ENCODE results near the gene ABCB7. TPM values are rescaled to one million over a fixed set of nuclear protein-coding genes. Genes with fewer than 3 reads are reported as not detected.
"Not testable (repeated sequence)": the region's sequence is repeated elsewhere in the genome, so short reads cannot be mapped to it uniquely, and the experiment has no call there.

Gene ABCB7
- polyA plus RNA-seq, 2 donors, result 5.0 to 10.3 TPM

GRCh38 chrX:75151827-75152592, 4.1 kb downstream of the ABCB7 start:
- Histone ChIP-seq H3K27ac (ENCODE audit: low read depth in 2 of 2, low read length in 1 of 2) (no peak overlapping the region), H3K9me3 (ENCODE audit: control insufficient read depth in 2 of 2, insufficient read depth in 1 of 2, low read depth in 1 of 2, low read length in 1 of 2) (no peaks in the 10 kb centered on the region), H3K4me3 (ENCODE audit: low read depth in 1 of 2, low read length in 2 of 2) (no peak overlapping the region), H3K4me1 (ENCODE audit: control insufficient read depth in 2 of 2, insufficient read depth in 2 of 2, low read length in 1 of 2) (no peaks in the 10 kb centered on the region), H3K36me3 (ENCODE audit: control insufficient read depth in 2 of 2, insufficient read depth in 2 of 2, low read length in 1 of 2) (no peaks in the 10 kb centered on the region), H3K27me3 (ENCODE audit: control insufficient read depth in 1 of 2, insufficient read depth in 2 of 2, low read length in 2 of 2) (no peaks in the 10 kb centered on the region)
- WGBS, 2 donors, result 56 to 66% methylated on average over 3 of the region's 3 CpGs

DNA sequence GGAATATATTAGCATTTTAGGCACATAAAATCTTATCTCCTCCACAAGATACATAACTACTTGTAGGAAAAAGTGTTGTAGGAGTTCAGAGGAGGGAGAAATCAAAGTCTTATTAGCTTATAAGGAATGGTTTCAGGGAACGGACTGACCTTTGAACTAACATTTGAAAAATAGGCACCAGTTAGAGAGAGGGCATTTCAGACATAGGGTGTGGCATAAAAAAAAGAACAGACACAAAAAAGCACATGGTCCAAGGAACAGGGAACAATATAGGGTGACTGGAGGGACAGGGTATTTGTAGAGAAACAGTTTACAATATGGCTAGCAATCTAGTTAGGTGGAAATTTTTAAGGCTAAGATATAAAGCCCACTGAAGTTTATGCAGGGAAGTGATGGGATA, 6.4 kb downstream of the ABCB7 start:
- Histone ChIP-seq H3K4me1 (ENCODE audit: control insufficient read depth in 2 of 2, insufficient read depth in 2 of 2, low read length in 1 of 2) (no peaks in the 10 kb centered on the region), H3K4me3 (ENCODE audit: low read depth in 1 of 2, low read length in 2 of 2) (no peak overlapping the region), H3K27me3 (ENCODE audit: control insufficient read depth in 1 of 2, insufficient read depth in 2 of 2, low read length in 2 of 2) (no peaks in the 10 kb centered on the region), H3K27ac (ENCODE audit: low read depth in 2 of 2, low read length in 1 of 2) (no peak overlapping the region), H3K9me3 (ENCODE audit: control insufficient read depth in 2 of 2, insufficient read depth in 1 of 2, low read depth in 1 of 2, low read length in 1 of 2) (no peaks in the 10 kb centered on the region), H3K36me3 (ENCODE audit: control insufficient read depth in 2 of 2, insufficient read depth in 2 of 2, low read length in 1 of 2) (no peaks in the 10 kb centered on the region)
- WGBS, 2 donors, result 70 to 82% methylated on average over 1 of the region's 1 CpG

DNA sequence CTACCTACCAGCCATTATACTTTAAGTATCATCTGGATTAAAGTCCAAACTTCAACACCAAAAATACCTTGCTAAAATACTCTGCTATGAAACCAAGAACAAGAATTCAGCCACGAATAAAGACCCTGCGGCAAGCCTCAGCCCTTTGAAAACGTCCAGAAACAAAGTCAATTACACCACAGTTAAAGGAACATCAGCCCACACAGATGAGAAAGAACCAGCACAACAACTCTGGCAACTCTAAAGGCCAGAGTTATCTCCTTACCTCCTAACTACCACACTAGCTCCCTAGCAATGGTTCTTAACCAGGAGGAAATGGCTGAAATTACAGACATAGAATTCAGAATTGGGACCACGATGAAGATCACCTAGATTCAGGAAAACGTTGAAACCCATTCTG, 23.4 kb downstream of the ABCB7 start:
- H3K9me3 ChIP-seq (ENCODE audit: control insufficient read depth in 2 of 2, insufficient read depth in 1 of 2, low read depth in 1 of 2, low read length in 1 of 2), result peaks cover 0 to 4% of the 10 kb centered on the region in 2 donors
- H3K4me3 ChIP-seq (ENCODE audit: low read depth in 1 of 2, low read length in 2 of 2), result no peak overlapping the region
- 77 to 82% methylated on average over 5 of the region's 5 CpGs for WGBS, 2 donors
- no peaks in the 10 kb centered on the region for H3K36me3 ChIP-seq (ENCODE audit: control insufficient read depth in 2 of 2, insufficient read depth in 2 of 2, low read length in 1 of 2)
- no peaks in the 10 kb centered on the region for H3K27me3 ChIP-seq (ENCODE audit: control insufficient read depth in 1 of 2, insufficient read depth in 2 of 2, low read length in 2 of 2)
- peaks cover 0 to 2% of the 10 kb centered on the region in 2 donors for H3K4me1 ChIP-seq (ENCODE audit: control insufficient read depth in 2 of 2, insufficient read depth in 2 of 2, low read length in 1 of 2)
- H3K27ac ChIP-seq (ENCODE audit: low read depth in 2 of 2, low read length in 1 of 2), result no peak overlapping the region

- whole genome bisulfite sequencing, 2 donors, result 88 to 93% methylated on average over 9 of the region's 9 CpGs
- Histone ChIP-seq H3K27ac (ENCODE audit: low read depth in 2 of 2, low read length in 1 of 2) (no peak overlapping the region), H3K4me1 (ENCODE audit: control insufficient read depth in 2 of 2, insufficient read depth in 2 of 2, low read length in 1 of 2) (peaks cover 0 to 2% of the 10 kb centered on the region in 2 donors), H3K36me3 (ENCODE audit: control insufficient read depth in 2 of 2, insufficient read depth in 2 of 2, low read length in 1 of 2) (no peaks in the 10 kb centered on the region), H3K4me3 (ENCODE audit: low read depth in 1 of 2, low read length in 2 of 2) (no peak overlapping the region), H3K9me3 (ENCODE audit: control insufficient read depth in 2 of 2, insufficient read depth in 1 of 2, low read depth in 1 of 2, low read length in 1 of 2) (peaks cover 0 to 4% of the 10 kb centered on the region in 2 donors), H3K27me3 (ENCODE audit: control insufficient read depth in 1 of 2, insufficient read depth in 2 of 2, low read length in 2 of 2) (no peaks in the 10 kb centered on the region)
Measured at GRCh38 chrX:75131973-75132627, 24.0 kb downstream of the ABCB7 start.

DNA sequence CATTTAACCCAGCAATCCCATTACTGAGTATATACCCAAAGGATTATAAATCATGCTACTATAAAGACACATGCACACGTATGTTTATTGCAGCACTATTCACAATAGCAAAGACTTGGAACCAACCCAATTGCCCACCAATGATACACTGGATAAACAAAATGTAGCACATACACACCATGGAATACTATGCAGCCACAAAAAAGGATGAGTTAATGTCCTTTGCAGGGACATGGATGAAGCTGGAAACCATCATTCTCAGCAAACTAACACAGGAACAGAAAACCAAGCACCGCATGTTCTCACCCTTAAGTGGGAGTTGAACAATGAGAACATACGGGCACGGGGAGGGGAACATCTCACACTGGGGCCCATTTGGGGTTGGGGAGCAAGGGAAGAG, 27.0 kb downstream of the ABCB7 start:
- H3K27me3 ChIP-seq (ENCODE audit: control insufficient read depth in 1 of 2, insufficient read depth in 2 of 2, low read length in 2 of 2); H3K4me1 ChIP-seq (ENCODE audit: control insufficient read depth in 2 of 2, insufficient read depth in 2 of 2, low read length in 1 of 2); H3K36me3 ChIP-seq (ENCODE audit: control insufficient read depth in 2 of 2, insufficient read depth in 2 of 2, low read length in 1 of 2); H3K9me3 ChIP-seq (ENCODE audit: control insufficient read depth in 2 of 2, insufficient read depth in 1 of 2, low read depth in 1 of 2, low read length in 1 of 2); H3K4me3 ChIP-seq (ENCODE audit: low read depth in 1 of 2, low read length in 2 of 2); H3K27ac ChIP-seq (ENCODE audit: low read depth in 2 of 2, low read length in 1 of 2): not testable (repeated sequence)
- 95 to 99% methylated on average over 4 of the region's 4 CpGs for WGBS, 2 donors

- Histone ChIP-seq H3K36me3 (ENCODE audit: control insufficient read depth in 2 of 2, insufficient read depth in 2 of 2, low read length in 1 of 2) (no peaks in the 10 kb centered on the region), H3K9me3 (ENCODE audit: control insufficient read depth in 2 of 2, insufficient read depth in 1 of 2, low read depth in 1 of 2, low read length in 1 of 2) (no peaks in the 10 kb centered on the region), H3K27me3 (ENCODE audit: control insufficient read depth in 1 of 2, insufficient read depth in 2 of 2, low read length in 2 of 2) (no peaks in the 10 kb centered on the region), H3K27ac (ENCODE audit: low read depth in 2 of 2, low read length in 1 of 2) (no peak overlapping the region), H3K4me1 (ENCODE audit: control insufficient read depth in 2 of 2, insufficient read depth in 2 of 2, low read length in 1 of 2) (no peaks in the 10 kb centered on the region), H3K4me3 (ENCODE audit: low read depth in 1 of 2, low read length in 2 of 2) (no peak overlapping the region)
- 55 to 67% methylated on average over 2 of the region's 2 CpGs for WGBS, 2 donors
Measured at GRCh38 chrX:75118296-75118695, 37.8 kb downstream of the ABCB7 start.

DNA sequence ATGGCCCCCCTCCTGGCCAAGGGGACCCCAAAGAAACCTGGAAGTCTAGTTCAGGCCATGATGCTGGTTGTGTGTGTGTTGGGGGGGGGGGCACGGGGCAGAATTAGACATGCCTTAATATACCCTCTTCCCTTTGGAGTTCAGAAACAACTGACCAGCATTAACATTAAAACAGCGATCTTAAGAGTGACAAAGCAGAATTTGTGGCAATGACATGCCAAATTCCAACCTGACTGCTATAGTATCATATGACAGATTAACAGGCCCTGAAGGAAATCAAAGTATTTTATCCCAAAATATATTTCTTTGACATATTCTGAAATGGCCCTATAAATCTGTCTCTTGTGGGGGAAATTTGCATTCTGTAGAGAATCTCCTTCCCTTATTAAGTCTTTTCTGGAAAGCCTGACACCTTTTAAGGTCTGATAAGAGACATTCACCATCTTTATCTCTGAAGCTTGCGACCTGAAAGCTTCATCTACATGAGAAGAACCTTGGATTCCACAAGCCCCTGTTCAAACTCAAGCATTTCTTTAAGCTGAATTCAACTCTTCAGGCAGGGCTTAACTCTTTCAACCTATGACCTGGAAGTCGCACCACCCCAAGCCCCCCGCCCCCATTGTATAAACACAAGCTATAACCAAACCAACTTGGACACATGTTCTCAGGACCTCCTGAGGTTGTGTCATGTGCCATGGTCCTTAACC, 40.2 kb downstream of the ABCB7 start:
- no peaks in the 10 kb centered on the region for H3K27me3 ChIP-seq (ENCODE audit: control insufficient read depth in 1 of 2, insufficient read depth in 2 of 2, low read length in 2 of 2)
- H3K27ac ChIP-seq (ENCODE audit: low read depth in 2 of 2, low read length in 1 of 2), result no peak overlapping the region
- no peaks in the 10 kb centered on the region for H3K9me3 ChIP-seq (ENCODE audit: control insufficient read depth in 2 of 2, insufficient read depth in 1 of 2, low read depth in 1 of 2, low read length in 1 of 2)
- H3K36me3 ChIP-seq (ENCODE audit: control insufficient read depth in 2 of 2, insufficient read depth in 2 of 2, low read length in 1 of 2), result no peaks in the 10 kb centered on the region
- 68 to 94% methylated on average over 5 of the region's 5 CpGs for WGBS, 2 donors
- no peak overlapping the region for H3K4me3 ChIP-seq (ENCODE audit: low read depth in 1 of 2, low read length in 2 of 2)
- H3K4me1 ChIP-seq (ENCODE audit: control insufficient read depth in 2 of 2, insufficient read depth in 2 of 2, low read length in 1 of 2), result no peaks in the 10 kb centered on the region

- WGBS, 2 donors, result 93 to 100% methylated on average over 3 of the region's 3 CpGs
- H3K4me3 ChIP-seq (ENCODE audit: low read depth in 1 of 2, low read length in 2 of 2), result no peak overlapping the region
- H3K27me3 ChIP-seq (ENCODE audit: control insufficient read depth in 1 of 2, insufficient read depth in 2 of 2, low read length in 2 of 2), result no peaks in the 10 kb centered on the region
- H3K4me1 ChIP-seq (ENCODE audit: control insufficient read depth in 2 of 2, insufficient read depth in 2 of 2, low read length in 1 of 2), result no peaks in the 10 kb centered on the region
- no peaks in the 10 kb centered on the region for H3K9me3 ChIP-seq (ENCODE audit: control insufficient read depth in 2 of 2, insufficient read depth in 1 of 2, low read depth in 1 of 2, low read length in 1 of 2)
- no peak overlapping the region for H3K27ac ChIP-seq (ENCODE audit: low read depth in 2 of 2, low read length in 1 of 2)
- H3K36me3 ChIP-seq (ENCODE audit: control insufficient read depth in 2 of 2, insufficient read depth in 2 of 2, low read length in 1 of 2), result no peaks in the 10 kb centered on the region
Measured at GRCh38 chrX:75114638-75115037, 41.4 kb downstream of the ABCB7 start.

- H3K27me3 ChIP-seq (ENCODE audit: control insufficient read depth in 1 of 2, insufficient read depth in 2 of 2, low read length in 2 of 2), result no peaks in the 10 kb centered on the region
- no peak overlapping the region for H3K27ac ChIP-seq (ENCODE audit: low read depth in 2 of 2, low read length in 1 of 2)
- H3K4me1 ChIP-seq (ENCODE audit: control insufficient read depth in 2 of 2, insufficient read depth in 2 of 2, low read length in 1 of 2), result no peaks in the 10 kb centered on the region
- no peaks in the 10 kb centered on the region for H3K9me3 ChIP-seq (ENCODE audit: control insufficient read depth in 2 of 2, insufficient read depth in 1 of 2, low read depth in 1 of 2, low read length in 1 of 2)
- 97 to 100% methylated on average over 1 of the region's 1 CpG for WGBS, 2 donors
- no peaks in the 10 kb centered on the region for H3K36me3 ChIP-seq (ENCODE audit: control insufficient read depth in 2 of 2, insufficient read depth in 2 of 2, low read length in 1 of 2)
- H3K4me3 ChIP-seq (ENCODE audit: low read depth in 1 of 2, low read length in 2 of 2), result no peak overlapping the region
Measured at GRCh38 chrX:75113664-75114063, 42.4 kb downstream of the ABCB7 start.
